ENCODE data around the gene KDM3A. TPM values are rescaled to one million over a fixed set of nuclear protein-coding genes. Genes with fewer than 3 reads are reported as not detected.

Gene KDM3A
- total and polyA plus RNA-seq, 9 of the 15 experiments (the other 6 are each of a cell fraction or from before 2014, with no cell fraction given), result 7.5 to 95.4 (median 24.8) TPM

DNA sequence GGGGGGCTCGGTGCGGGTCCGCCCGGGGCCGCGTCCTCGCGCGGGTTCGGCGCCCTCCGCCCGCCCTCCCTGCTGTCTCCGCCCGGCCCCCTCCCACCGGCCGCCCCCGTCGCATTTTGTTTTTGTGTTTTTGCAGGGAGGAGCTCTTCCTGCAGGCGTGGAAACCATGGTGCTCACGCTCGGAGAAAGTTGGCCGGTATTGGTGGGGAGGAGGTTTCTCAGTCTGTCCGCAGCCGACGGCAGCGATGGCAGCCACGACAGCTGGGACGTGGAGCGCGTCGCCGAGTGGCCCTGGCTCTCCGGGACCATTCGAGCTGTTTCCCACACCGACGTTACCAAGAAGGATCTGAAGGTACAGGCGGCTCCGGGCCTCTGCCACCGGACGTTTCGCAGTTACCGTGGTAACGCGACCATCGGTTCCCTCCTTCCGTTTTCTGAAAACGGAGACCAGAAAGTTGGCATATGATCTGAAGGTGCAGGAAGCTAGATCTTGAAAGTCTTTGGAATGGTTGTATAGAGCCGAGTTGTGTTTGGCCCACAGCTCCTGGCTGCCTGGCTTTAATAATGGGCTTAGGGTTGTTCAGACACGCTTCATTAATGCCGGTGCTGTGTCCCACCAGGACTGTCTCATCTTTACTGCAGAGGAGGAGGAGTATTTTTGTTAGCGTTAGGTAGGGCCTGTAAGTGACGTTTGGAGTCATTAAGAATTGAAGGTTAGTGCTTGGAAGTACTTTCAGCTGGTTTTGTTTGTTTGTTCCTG, 891 bp downstream of the KDM3A start:
- Histone ChIP-seq H3K36me3 (ENCODE audit: control insufficient read depth, insufficient read depth, low read length) (peaks cover 37% of the 10 kb centered on the region; the same call in 2 of the 3 replicates), H2AFZ (ENCODE audit: low read depth, low read length) (peak overlapping the region; percentile 76), H3K27ac (ENCODE audit: extremely low read depth, low read depth, low read length) (peak overlapping the region; percentile 81), H3K27me3 (ENCODE audit: control insufficient read depth in 2 of 2, insufficient read depth in 2 of 2, low read length in 2 of 2) (no peaks in the 10 kb centered on the region), H3K9ac (ENCODE audit: insufficient read depth in 1 of 2, low read depth in 2 of 2, low read length in 2 of 2) (peak overlapping the region; percentile 78 to 92), H3K4me2 (ENCODE audit: insufficient read depth, low read length) (peak overlapping the region; percentile 89), H3K4me1 (replicated peaks in 1 of 2; ENCODE audit: control insufficient read depth in 2 of 2, insufficient read depth in 2 of 2, low read length in 2 of 2) (peaks cover 5 to 11% of the 10 kb centered on the region in 2 experiments; a peak in 4 of 5 replicates), H4K20me1 (replicated peaks; ENCODE audit: control insufficient read depth, insufficient read depth, low read length) (peaks cover 18% of the 10 kb centered on the region), H3K9me3 (replicated peaks; ENCODE audit: control insufficient read depth, insufficient read depth, low read depth, low read length) (peaks cover 16% of the 10 kb centered on the region), H3K4me3 (peak overlapping the region; percentile 58), H3K79me2 (ENCODE audit: control insufficient read depth, insufficient read depth, low read length) (peaks cover 53% of the 10 kb centered on the region), H3K9me1 (ENCODE audit: control insufficient read depth, insufficient read depth, low read length) (no peaks in the 10 kb centered on the region)
- no TSS peak for BruUV-seq (replicated peaks)
- ATAC-seq (peak; percentile 35), FAIRE-seq (no peak), DNase-seq (ENCODE audit: extremely low read depth in 1 of 4, low spot score in 3 of 4) (peak; percentile 47 to 74 (median 68))
- CTCF ChIA-PET (ENCODE audit: low intra/inter-chr PET ratio), result no interaction called here
- in situ Hi-C loops (cut with MboI), result no loop called here
- POLR2A ChIA-PET, result interaction anchor here (0.6 to 3.0 kb wide), 22 partner anchors 9 to 947 kb away, joined by 3 to 26 read pairs (median 4); partner anchors contain the start of gene IMMT
- WGBS (ENCODE audit: insufficient coverage, low coverage, missing lambda C conversion rate), result 1% methylated on average over 34 of the region's 53 CpGs
- intact Hi-C loops (cut with micrococcal nuclease), result loop anchor here (5.0 kb wide), 2 partner anchors 45 to 180 kb away; partner anchors contain the start of gene RNF103
- TF ChIP-seq MCM7 (IDR thresholded peaks at IDR 0.05) (no peak), POLR2AphosphoS2 (IDR thresholded peaks at IDR 0.05; ENCODE audit: low read length) (no peak), PTRF (tag; IDR thresholded peaks at IDR 0.05) (no peak), ZC3H4 (CRISPR knock-in tag; IDR thresholded peaks at IDR 0.05; ENCODE audit: borderline replicate concordance) (no peak), IRF2 (CRISPR knock-in tag; IDR thresholded peaks at IDR 0.05) (no peak), FIP1L1 (IDR thresholded peaks at IDR 0.05; ENCODE audit: low read depth, low read length, poor library complexity, severe bottlenecking) (no peak), NFE2L1 (tag; IDR thresholded peaks at IDR 0.05; ENCODE audit: borderline replicate concordance, low read depth) (no peak), ETS2 (tag; IDR thresholded peaks at IDR 0.05; ENCODE audit: borderline replicate concordance, poor library complexity, severe bottlenecking) (no peak), ZNF217 (CRISPR knock-in tag; IDR thresholded peaks at IDR 0.05) (no peak), NR2F6 (CRISPR knock-in tag; IDR thresholded peaks at IDR 0.05) (no peak)
- TF ChIP-seq, protein P1, sequence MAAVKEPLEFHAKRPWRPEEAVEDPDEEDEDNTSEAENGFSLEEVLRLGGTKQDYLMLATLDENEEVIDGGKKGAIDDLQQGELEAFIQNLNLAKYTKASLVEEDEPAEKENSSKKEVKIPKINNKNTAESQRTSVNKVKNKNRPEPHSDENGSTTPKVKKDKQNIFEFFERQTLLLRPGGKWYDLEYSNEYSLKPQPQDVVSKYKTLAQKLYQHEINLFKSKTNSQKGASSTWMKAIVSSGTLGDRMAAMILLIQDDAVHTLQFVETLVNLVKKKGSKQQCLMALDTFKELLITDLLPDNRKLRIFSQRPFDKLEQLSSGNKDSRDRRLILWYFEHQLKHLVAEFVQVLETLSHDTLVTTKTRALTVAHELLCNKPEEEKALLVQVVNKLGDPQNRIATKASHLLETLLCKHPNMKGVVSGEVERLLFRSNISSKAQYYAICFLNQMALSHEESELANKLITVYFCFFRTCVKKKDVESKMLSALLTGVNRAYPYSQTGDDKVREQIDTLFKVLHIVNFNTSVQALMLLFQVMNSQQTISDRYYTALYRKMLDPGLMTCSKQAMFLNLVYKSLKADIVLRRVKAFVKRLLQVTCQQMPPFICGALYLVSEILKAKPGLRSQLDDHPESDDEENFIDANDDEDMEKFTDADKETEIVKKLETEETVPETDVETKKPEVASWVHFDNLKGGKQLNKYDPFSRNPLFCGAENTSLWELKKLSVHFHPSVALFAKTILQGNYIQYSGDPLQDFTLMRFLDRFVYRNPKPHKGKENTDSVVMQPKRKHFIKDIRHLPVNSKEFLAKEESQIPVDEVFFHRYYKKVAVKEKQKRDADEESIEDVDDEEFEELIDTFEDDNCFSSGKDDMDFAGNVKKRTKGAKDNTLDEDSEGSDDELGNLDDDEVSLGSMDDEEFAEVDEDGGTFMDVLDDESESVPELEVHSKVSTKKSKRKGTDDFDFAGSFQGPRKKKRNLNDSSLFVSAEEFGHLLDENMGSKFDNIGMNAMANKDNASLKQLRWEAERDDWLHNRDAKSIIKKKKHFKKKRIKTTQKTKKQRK (IDR thresholded peaks at IDR 0.05; ENCODE audit: borderline replicate concordance, low read depth, low read length), result no peak
- TF ChIP-seq, protein P2, sequence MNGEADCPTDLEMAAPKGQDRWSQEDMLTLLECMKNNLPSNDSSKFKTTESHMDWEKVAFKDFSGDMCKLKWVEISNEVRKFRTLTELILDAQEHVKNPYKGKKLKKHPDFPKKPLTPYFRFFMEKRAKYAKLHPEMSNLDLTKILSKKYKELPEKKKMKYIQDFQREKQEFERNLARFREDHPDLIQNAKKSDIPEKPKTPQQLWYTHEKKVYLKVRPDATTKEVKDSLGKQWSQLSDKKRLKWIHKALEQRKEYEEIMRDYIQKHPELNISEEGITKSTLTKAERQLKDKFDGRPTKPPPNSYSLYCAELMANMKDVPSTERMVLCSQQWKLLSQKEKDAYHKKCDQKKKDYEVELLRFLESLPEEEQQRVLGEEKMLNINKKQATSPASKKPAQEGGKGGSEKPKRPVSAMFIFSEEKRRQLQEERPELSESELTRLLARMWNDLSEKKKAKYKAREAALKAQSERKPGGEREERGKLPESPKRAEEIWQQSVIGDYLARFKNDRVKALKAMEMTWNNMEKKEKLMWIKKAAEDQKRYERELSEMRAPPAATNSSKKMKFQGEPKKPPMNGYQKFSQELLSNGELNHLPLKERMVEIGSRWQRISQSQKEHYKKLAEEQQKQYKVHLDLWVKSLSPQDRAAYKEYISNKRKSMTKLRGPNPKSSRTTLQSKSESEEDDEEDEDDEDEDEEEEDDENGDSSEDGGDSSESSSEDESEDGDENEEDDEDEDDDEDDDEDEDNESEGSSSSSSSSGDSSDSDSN (IDR thresholded peaks at IDR 0.05; ENCODE audit: borderline replicate concordance in 1 of 2, low read depth in 2 of 2, low read length in 2 of 2), result 0 out of 4 replicates have a peak, but pooled peaks of 1 of the 2 experiments have one; percentile 37
- TF ChIP-seq, protein P3, sequence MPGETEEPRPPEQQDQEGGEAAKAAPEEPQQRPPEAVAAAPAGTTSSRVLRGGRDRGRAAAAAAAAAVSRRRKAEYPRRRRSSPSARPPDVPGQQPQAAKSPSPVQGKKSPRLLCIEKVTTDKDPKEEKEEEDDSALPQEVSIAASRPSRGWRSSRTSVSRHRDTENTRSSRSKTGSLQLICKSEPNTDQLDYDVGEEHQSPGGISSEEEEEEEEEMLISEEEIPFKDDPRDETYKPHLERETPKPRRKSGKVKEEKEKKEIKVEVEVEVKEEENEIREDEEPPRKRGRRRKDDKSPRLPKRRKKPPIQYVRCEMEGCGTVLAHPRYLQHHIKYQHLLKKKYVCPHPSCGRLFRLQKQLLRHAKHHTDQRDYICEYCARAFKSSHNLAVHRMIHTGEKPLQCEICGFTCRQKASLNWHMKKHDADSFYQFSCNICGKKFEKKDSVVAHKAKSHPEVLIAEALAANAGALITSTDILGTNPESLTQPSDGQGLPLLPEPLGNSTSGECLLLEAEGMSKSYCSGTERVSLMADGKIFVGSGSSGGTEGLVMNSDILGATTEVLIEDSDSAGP (CRISPR knock-in tag; IDR thresholded peaks at IDR 0.05), result no peak
